Inferior parietal cortex (tissue), 1 donor: ENCODE results near the gene GPR176.
A peak's percentile ranks its signal among the peaks of the same experiment; 100 is the strongest.

ENCODE experiments used
- DNase-seq: peaks from one replicate; pipeline ENCODE4 v3.0.0-alpha.2; 2016; ENCODE audit errors: extremely low spot score

Gene GPR176

DNA sequence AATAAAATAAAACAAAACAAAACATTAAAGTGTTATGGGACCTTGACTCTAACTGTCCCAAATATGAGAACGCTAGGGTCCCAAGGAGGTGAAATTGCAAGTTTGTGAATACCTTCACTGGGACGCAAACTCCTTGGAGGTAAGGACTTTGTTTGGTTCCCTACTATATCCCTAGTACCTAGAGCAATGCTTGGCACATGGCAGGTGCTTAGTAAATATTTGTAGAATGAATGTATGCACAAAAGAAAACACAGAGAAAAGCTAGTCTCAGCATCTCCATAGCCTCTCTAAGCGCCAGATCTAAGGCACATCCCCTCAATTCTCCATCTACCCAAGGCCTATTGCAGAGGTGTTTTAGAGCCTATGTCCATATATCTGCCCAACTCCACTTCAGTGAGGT, 30.5 kb downstream of the GPR176 start:
- no peak for DNase-seq

- no peak for DNase-seq
These were observed 31.3 kb downstream of the GPR176 start for GRCh38 chr15:39888809-39889208.

- DNase-seq = no peak
These were observed 31.8 kb downstream of the GPR176 start for GRCh38 chr15:39888243-39888642.

DNA sequence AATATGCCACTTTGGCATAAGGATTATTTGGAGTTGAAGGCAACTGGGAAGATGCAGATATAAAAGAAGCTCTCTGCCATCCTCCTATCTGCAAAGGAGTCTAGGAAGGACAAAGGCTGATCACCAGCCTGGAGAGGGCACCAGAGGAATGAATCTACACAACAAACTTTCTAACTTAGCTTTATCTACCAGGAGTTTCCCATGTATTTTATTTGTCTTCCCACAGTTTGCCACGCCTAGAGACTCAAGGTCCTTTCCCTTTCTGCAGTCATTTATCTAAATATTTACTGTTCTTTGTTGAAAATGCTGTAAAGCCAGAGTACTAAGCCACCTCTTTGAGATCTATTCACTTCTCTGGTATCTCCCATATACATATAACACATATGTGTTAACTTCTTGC, 32.2 kb downstream of the GPR176 start:
- DNase-seq = peak; percentile 25

DNA sequence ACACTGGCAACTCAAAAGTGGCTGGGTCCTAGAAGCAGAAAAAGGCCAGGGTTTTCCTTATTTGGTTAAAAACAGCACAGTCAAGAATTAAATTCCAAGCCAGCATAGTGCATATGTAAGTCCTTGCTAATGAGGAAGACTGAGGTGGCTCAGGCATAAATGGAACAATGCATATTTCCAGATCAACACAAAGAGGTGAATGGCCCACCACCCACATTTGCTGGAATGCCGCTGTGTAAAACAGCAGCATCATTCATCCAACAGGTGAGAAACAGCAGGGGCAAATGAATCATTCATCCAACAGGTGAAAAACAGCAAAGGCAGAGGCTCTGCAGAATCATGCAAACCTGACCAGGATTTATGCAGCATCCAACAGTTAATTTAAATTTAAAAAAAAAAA, 32.9 kb downstream of the GPR176 start:
- DNase-seq = no peak

GRCh38 chr15:39886418-39886817, 33.6 kb downstream of the GPR176 start:
- no peak for DNase-seq

DNA sequence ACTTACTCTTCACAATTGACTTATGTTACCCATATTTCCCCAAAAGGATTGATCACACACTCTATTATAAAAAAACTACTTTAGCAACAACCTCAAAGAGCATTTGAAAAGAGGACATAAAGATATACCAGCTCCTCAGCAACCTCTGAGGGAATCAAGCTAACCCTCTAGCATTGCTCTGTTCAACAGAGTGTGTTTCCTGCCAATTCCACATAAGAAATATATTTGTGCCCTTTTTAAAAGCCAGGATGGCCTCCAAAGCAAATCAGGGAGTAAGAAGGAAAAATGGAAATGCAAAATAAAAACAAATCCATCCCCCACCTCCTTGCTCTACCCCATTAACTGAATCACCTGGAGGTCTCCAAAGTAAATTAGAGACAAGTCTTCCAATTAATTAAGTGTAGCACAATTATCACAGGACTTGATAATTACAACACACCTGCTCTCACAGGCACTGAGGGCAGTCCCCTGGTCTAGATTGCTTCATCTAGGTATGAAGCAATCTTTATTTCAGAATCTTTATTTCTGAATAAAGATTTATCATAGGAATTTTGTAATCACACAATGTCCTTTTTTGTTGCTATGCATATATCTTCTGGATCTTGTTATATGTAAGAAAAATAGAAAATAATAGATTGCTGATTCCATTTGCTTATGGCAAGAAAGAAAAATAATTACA, 34.8 kb downstream of the GPR176 start:
- DNase-seq = no peak

DNA sequence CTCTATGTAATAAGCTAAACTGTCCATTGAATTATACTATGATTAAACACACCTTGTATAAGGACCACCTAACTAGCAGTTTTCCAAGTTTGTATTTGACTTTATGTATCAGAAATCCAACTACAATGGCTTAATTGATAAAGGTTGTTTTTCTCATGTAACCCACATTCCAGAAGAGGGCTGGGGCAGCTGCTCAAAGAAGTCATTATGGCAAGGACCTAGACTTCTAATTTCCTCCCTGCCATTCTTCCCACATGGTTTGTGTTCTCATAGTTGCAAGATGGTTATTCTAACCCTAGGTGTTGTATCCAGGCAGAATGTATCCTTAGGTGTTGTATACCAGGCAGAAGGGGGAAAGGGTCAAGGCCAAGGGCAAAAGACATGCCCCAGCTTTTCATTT, 35.7 kb downstream of the GPR176 start:
- no peak for DNase-seq

DNA sequence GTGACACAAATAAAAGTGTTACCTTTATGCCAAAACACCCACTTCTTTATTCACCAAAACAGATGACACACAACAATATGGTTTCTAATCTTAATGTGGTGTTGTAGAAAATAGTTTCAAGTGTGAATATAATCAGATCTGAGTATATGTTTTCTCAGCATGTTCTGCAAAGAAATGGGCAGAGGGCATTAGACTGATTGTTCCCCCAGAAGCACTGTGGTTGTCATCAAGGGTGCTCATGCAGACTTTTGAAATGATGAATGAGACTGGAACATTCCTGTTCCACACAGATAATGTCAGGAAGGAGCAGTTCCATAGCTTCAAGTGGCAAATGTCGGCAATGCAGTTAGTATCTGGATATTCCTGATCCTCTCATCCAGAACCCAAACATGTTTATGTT, 37.5 kb downstream of the GPR176 start:
- no peak for DNase-seq

DNA sequence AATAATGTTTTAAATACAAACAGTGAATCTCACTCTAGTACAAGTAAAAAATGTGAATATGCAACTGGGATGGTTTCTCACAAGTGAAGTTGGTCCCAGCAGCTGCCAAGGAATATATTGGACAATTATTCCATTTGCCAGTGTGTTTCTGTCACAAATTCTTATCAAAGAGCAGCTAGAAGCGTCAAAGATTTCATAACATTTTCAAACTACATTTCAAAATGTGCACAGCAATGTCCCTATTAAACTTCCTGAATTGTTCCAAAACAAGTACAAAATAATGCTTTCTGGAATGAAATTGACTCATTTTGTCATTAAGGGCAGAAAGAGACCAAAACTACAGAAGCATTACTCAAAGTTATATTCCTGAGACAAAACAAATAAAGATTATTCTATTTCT, 38.3 kb downstream of the GPR176 start:
- no peak for DNase-seq

- DNase-seq = no peak
These were observed 39.2 kb downstream of the GPR176 start for GRCh38 chr15:39880718-39881387.

DNA sequence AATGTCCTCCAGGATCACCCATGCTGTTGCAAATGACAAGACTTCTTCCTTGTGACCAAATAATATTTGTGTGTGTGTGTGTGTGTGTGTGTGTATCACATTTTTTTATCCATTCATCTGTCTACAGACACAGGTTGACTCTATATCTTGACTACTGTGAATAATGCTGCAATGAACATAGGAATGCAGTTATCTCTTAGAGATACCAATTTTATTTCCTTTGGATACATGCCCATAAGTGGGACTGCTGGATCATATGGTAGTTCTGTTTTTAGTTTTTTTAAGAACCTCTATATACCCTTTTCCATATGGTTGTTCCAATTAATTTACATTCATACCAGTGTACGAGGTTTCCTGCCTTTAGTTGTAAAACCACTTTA, 41.7 kb downstream of the GPR176 start:
- DNase-seq = peak; percentile 28

- DNase-seq = peak; percentile 32
These were observed 45.0 kb downstream of the GPR176 start for GRCh38 chr15:39874890-39875549.

- no peak for DNase-seq
These were observed 46.1 kb downstream of the GPR176 start for GRCh38 chr15:39873978-39874377.

DNA sequence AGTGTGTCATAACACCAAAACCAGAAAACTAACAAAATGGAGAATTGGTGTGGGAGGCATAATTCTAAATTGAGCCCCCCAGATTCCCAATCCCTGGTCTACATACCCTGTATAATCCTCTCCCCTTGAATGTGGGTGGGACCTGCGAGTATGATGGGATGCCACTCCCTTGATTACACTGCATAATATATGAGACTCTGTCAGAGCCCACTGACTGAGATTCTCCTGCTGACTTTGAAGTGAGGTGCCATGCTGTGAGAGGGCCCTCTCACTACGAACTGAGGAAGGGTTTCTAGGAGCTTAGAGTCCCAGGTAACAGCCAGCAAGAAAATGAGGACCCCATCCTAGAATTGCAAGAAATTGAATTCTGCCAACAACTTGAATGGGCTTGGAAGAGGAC, 49.5 kb downstream of the GPR176 start:
- DNase-seq = no peak

DNA sequence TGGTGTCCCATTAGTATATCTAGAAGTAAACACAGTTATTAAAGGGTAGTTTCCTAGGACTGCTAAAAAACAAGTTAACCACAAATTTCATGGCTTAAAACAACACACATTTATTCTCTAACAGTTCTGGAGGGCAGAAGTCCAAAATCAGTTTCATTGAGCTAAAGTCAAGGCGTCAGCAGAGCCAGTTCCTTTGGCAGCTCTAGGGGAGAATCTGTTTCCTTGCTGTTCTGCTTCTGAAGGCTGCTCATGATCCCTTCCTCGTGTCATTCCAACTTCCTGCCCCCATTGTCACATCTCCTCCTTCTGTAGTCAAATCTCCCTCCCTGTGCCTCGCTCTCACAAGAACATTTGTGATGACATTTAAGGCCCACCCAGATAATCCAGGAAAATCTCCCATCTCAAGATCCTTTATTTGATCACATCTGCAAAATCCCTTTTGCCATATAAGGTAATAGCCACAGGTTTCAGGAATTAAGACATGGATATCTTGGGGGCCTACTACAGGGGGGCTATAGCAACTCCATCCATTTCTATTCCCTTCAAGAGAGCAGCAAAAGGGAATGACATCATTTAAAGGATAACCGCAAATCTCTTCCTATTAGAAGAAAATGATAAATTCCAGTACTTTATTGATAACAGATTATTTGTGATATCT, 50.1 kb downstream of the GPR176 start:
- DNase-seq = no peak

- no peak for DNase-seq
These were observed 50.8 kb downstream of the GPR176 start for GRCh38 chr15:39869254-39869653.

DNA sequence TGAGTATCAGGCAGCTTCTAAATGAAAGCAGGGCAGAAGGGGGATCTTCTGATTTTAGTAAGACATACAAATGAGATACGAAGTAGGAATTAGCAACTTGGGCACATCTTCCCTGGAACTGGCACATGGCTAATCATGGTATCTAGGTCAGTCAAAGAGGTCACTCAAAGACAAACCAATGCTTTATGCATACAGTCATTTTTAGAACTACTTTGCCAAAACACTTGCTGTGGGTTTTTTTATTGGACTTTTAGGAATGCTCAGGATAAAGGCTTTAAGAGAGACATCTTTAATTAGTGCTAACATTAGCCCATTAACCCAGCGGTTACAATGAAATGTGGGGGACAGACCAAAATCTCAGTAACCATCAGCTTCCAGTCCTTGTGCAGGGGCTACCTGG, 51.7 kb downstream of the GPR176 start:
- DNase-seq = no peak

- no peak for DNase-seq
These were observed 56.0 kb downstream of the GPR176 start for GRCh38 chr15:39864116-39864515.

DNA sequence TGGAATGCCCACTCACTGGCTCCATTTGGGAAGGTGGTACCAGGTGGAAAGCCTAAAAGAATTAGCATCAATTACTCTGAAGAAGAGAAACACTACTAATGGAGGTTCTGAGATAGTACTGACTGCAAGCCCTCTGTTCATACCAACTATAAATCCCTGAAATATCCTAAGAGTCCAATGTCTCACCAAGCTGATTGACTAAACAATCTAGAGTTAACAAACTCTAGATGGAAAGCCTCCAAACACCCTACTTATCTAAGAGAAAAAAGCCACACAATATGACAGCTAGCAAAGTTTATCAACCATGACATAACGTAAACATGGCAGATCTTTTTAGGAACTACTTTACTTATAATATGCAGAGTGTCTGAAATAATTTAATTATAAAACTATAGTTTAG, 59.2 kb downstream of the GPR176 start:
- DNase-seq = no peak

GRCh38 chr15:39860200-39860599, 59.9 kb downstream of the GPR176 start:
- no peak for DNase-seq

- DNase-seq = no peak
These were observed 60.4 kb downstream of the GPR176 start for GRCh38 chr15:39859636-39860035.

GRCh38 chr15:39857132-39857531, 62.9 kb downstream of the GPR176 start:
- no peak for DNase-seq
